Smooth muscle cell of the brain vasculature (primary cell): ENCODE data around the gene B2M.
"Not testable (repeated sequence)": the region's sequence is repeated elsewhere in the genome, so short reads cannot be mapped to it uniquely, and the experiment has no call there.

ENCODE experiments used
- DNase-seq: peaks from one replicate; pipeline ENCODE4 v3.0.0-alpha.2; 2012; ENCODE audit warnings: low read depth, low spot score

The B2M gene

GRCh38 chr15:44726136-44726535 lies 14.8 kb downstream of the B2M start:
- no peak for DNase-seq

GRCh38 chr15:44726568-44727484 lies 15.5 kb downstream of the B2M start:
- DNase-seq = peak; percentile 72

- DNase-seq = no peak
Measured at GRCh38 chr15:44727485-44728231, 16.3 kb downstream of the B2M start.

GRCh38 chr15:44728232-44728575 lies 16.9 kb downstream of the B2M start:
- DNase-seq = not testable (repeated sequence)

DNA sequence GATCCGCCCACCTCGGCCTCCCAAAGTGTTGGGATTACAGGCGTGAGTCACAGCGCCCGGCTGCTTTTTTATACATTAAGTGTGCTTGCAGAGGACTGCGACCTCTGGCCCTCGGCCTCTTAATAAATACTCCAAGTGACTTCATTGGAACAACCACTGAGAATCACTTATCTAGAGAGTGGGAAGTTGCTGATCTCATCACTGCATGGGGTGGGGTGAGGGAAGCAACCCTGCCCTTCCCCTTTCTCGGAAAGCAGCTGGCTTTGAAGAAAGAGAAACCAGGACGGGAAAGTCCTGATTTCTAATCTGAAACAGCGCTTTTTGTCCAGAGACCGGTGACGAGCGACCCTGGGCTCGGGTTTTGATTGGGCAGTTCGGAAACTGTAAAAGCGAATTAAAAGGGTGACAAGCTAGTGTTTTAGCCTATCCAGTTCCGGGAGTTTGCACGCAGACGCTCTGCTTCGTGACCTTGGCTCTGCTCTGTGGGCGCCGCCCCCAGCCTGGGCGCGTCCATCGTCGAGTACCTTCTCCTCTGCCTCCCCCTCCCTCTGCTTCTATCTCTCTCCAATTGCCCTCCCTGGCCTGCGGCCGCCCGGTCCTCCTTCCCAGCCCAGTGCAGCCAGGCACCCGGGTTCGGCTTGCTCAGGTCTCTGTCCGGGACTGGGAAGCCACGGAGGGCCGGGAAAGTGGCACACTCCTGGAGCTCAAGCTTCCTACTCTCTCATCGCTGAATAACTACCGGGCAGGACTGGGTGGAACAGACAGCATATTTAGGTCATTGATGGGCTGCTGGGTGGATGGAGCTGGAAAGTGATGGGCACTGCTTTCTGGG lies 17.5 kb downstream of the B2M start:
- peak; percentile 99 for DNase-seq

GRCh38 chr15:44729408-44730127 lies 18.3 kb downstream of the B2M start:
- DNase-seq = no peak

GRCh38 chr15:44734839-44735481 lies 23.6 kb downstream of the B2M start:
- DNase-seq = no peak

DNA sequence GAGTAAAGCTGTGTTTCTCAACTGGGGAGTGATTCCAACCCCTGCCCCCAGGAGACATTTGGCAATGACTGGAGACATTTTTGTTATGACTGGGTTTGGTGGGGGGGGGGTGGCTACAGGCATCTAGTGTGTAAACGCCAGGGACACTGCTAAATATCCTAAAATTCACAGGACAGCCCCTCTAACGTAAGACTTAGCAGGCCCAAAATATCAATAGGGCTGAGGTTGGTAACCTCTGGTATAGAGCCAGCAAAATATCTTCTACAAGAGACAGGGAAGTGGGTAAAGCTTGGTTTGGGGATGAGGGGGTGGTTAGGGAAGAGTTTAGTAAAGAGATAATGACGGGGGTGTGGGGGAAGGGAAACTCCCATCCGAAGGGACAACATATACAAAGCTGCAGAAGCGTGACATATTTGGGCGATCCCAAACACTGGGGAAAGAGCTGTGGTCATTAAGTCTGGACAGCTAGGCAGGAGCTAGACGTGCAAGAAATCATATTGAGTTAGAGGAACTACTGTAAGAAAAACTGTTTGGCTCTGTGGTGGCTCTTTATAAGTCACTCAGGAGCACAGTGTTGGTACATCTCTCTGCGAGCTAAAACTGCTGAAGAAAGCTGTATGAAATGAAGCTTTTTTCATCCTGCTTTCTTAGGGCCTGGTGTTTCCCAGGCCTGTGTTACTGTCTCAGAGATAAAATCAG lies 24.3 kb downstream of the B2M start:
- no peak for DNase-seq

DNA sequence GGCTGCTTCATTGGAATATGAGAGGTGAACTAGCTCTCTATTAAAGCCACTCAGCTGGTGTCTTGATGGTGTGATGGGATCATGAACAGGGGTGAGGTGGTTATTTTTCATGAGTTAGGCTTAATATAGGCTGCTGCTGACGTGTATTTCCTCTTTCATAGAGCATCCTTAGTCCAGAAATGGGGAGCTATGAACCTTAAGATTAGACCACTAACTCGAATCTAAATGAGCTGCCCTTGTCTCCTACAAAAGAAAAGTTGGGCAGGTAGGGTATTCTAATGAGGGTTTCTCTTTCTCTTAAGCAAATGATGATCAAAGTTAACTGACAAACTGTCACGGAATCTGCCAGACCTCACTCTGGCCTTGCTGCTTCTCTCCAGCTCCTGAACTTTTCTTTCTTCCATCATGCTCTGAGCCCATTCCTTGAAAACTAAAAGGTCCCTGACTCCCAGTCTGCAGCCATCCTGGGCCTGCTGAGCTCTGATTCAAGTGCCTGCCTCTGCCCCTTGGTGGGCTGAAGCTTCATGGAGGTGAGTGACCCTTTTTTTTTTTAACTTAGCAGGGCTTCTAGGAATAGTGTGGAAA lies 25.0 kb downstream of the B2M start, which contains the start of gene TRIM69:
Gene TRIM69 (plus strand): TSS at position 348 of the 585 bp plus-strand sequence. CDS start 177 bp downstream, at position 525.
- DNase-seq = no peak

GRCh38 chr15:44738340-44738984 lies 27.1 kb downstream of the B2M start:
- peak; percentile 37 for DNase-seq

GRCh38 chr15:44739222-44739847 lies 28.0 kb downstream of the B2M start:
- not testable (repeated sequence) for DNase-seq

DNA sequence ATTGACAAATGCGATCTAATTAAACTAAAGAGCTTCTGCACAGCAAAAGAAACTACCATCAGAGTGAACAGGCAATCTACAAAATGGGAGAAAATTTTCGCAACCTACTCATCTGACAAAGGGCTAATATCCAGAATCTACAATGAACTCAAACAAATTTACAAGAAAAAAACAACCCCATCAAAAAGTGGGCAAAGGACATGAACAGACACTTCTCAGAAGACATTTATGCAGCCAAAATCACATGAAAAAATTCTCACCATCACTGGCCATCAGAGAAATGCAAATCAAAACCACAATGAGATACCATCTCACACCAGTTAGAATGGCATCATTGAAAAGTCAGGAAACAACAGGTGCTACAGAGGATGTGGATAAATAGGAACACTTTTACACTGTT lies 32.1 kb downstream of the B2M start:
- not testable (repeated sequence) for DNase-seq

DNA sequence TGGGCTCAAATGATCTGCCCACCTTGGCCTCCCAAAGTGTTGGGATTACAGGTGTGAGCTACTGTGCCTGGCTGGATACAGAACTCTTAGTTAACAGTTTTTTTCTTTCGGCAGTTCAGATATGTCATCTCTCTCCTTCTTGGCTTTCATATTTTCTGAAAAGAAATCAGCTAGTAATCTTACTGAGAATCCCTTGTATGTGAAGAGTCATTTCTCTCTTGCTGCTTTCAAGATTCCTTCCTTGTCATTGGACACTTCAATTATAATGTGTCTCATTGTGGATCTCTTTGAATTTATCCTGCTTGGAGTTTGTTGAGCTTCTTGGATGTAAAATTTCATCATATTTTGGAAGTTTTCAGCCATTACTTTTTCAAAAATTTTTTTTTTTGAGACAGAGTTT lies 42.0 kb downstream of the B2M start:
- DNase-seq = no peak

GRCh38 chr15:44763187-44763586 lies 51.9 kb downstream of the B2M start:
- no peak for DNase-seq

GRCh38 chr15:44763848-44764247 lies 52.5 kb downstream of the B2M start:
- no peak for DNase-seq

DNA sequence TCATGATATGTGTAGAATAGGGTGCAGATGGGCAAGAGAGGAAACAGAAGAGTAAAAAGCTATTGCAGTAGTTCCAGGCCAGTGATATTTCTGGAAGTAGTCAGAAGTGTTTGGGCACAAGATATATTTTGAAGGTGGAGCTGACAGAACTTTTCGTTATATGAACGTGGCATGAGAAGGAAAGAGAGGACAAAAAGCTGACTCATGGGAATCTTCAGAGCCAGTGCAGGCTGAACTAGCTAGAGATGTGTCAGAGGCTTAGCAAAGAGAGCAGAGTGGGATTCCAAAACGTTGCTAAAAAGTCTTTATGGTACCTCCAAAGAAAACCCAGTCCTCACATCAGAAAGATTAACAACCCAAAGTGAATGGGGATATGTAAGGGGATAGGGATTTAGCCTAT lies 53.7 kb downstream of the B2M start:
- DNase-seq = no peak
